HL-60/S4 treated with phorbol 12-myristate 13-acetate at 8.2 ng/mL for 4 days and 3 days (cell line): Measurements from ENCODE around the gene DGCR6.
"Not testable (repeated sequence)": the region's sequence is repeated elsewhere in the genome, so short reads cannot be mapped to it uniquely, and the experiment has no call there.

Source experiments
- in situ Hi-C: fragments of 300-500 bp; cut with MboI; formaldehyde crosslinking; loops from 2 replicates; pipeline ENCODE4 v1.15.0; 2022; ENCODE audit warnings: low sequenced_read_pairs

DGCR6 gene

DNA sequence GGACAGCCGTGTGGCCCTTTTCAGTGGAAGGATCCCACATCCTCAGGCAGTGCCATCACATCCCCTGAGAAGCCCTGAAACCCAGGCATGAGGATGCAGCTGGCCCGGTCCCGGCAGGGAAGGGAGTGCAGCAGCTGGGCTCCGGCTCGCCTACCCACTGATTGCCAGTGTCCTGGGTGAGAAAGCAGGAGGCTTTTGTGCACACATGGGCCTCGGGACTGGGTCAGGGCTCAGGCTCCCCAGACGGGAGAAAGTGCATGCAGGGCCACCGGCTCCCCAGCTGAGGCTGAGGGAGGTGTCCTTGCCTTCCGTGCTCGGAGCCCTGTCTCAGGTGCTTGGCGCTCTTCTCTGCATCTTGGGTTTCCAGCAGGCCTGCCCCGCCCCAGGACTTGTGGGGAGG lies 53.6 kb downstream of the DGCR6 start:
- in situ Hi-C loops: not testable (repeated sequence)

- in situ Hi-C loops: not testable (repeated sequence)
These were observed 54.2 kb downstream of the DGCR6 start for GRCh38 chr22:18960166-18960820.

DNA sequence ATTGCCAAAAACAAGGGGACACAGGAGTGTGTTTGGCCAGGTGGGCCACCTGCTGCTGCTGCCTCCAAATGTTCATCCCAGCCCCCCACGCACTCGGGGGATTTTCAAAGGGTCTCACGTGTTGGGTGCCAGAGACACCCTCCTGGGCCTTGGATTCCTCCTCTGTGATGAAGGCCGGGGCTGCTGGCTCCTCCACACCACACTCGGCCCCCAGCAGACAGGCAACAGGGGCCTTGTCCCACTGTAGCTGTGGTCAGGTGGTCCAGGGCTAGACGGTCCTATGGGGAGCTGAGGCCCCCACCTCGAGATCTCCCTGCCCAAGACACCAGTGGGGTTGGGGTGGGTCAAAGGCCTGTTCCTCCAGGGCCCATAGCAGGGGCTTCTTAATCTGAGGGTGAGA lies 55.1 kb downstream of the DGCR6 start:
- in situ Hi-C loops: not testable (repeated sequence)
